AG08395 (cell line): ENCODE measurements around the gene MCCC2.
"Not testable (repeated sequence)": the region's sequence is repeated elsewhere in the genome, so short reads cannot be mapped to it uniquely, and the experiment has no call there.

Experiments
- DNase-seq: peaks from one replicate; pipeline ENCODE4 v3.0.0; 2012; ENCODE audit warnings: mixed read lengths, low spot score

Gene MCCC2

DNA sequence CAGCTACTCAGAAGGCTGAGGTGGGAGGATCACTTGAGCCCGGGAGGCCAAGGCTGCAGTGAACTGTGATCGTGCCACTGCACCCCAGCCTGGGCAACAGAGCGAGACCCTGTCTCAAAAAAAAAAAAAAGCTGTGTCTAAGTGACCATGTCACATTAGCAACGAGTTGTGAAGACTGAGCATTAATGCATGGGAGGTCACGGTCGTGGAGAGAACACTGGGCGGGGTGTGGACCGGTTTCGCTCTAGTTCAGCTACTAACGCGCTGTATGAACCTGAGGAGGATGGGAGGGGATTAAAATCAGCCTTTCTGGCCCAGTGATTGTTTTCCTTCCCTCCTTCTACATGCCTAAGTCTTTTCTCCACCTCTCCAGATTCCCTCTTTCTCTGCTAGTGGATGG is 75.2 kb downstream of the MCCC2 start:
- DNase-seq: no peak

- DNase-seq: no peak
These were observed 76.2 kb downstream of the MCCC2 start for GRCh38 chr5:71663191-71663969.

GRCh38 chr5:71664615-71665014 is 77.5 kb downstream of the MCCC2 start:
- DNase-seq: not testable (repeated sequence)

DNA sequence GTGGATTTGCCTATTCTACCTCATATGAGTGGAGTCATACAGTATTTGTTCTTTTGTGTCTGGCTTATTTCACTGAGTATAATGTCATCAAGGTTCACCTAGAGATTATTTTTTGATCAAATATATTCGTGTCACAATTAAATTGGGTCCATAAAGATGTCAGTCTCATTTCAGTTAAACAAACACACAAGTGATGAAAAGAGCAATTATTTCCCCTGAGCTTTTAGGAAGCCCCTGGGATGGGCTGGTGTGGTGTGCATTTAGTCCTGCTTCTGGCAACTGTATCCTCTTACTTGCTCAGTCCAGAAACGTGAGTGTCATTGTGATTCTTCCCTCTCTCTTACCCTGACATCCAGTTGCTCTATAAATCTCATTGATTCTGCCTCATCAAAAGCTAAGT is 79.2 kb downstream of the MCCC2 start:
- DNase-seq: no peak

GRCh38 chr5:71677977-71678376 is 90.8 kb downstream of the MCCC2 start:
- no peak for DNase-seq

DNA sequence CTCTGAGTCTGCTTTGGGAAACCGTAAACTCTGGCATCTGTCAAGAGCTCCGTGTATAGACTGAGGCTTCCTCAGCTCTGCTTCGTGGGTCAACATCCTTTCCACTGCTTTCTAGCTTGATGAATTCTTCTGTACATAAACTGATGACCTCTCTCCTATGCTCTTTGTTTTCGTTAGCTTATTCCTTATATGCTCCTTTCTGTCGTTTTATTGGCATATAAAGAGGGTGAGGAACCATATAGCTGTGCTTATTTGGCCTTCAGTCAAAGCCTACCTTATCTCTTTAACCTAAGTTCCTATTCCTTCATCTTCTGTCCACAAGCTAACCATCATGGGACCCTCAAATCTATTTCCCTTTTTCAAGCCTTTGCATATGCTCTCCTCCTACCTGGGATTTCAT is 92.6 kb downstream of the MCCC2 start:
- DNase-seq: no peak

DNA sequence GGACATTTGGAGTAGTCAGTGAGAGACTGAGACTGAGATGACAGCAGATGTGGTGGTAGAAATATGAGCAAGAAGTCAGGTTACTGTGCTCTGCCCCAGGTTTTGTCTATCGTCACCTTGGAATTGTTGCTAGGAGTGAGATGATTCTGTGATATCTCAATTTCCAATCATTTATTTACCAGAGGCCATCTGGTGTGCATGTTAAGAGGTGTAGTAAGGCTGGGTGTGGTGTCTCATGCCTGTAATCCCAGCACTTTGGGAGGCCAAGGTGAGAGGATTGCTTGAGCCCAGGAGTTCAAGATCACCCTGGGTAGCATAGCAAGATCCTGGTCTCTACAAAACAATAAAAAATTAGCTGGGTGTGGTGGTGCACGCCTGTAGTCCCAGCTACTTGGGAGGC is 93.4 kb downstream of the MCCC2 start:
- no peak for DNase-seq

DNA sequence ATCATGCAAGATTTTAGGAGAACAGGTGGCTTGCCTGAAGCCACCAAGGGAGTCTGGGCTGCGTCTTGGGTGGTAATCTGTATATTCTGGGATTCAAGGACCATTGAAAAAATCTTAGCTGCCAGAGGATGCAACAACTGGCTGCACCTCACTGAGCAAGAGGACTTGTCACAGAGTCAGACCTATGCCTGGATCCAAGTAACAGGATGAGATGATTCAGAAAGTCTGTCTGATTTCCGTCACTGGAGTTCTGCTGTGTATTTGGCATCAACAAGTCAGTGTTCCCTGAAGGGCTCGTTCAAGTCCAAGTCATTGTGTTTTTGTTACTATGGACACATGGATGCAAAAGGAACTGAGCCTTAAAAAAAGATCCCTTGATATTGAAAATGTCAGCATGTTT is 94.2 kb downstream of the MCCC2 start:
- DNase-seq: no peak

DNA sequence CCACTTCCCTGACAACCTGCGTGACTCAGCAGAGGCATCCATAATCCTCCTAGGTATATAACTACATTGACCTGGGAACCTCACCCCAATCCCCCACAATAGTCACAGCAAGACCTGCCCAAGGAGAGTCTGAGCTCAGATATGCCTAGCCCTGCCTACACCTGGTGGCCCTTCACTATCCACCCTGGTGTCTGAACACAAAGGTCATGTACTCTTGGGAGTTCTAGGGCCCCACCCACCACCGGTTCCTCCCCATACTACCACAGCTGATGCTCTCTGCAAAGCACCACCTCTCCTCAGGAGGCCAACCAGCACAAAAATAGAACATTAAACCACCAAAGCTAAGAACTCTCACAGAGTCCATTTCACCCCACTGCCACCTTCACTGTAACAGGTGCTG is 97.2 kb downstream of the MCCC2 start:
- no peak for DNase-seq

- DNase-seq: no peak
These were observed 106.8 kb downstream of the MCCC2 start for GRCh38 chr5:71693828-71694427.

DNA sequence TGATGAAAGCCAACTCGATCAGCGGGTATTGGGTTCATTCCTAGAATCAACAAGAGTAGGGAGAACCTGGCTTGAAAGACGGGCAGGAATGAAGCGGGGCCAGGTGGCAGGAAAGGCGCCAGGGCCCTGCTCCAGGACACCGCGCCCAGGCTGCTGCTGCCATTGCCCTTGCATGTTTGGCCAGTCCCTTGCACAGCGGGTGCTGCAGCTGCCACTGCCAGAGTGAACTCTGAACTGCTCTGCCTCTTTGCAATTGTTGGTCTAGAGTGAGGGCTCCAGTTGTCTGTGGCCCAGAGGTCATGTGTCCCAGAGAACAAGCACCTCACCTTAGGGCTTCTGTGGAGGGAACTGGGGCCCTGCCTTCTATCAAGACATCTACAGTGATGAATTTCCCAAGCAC is 107.9 kb downstream of the MCCC2 start:
- no peak for DNase-seq

GRCh38 chr5:71695595-71695994 is 108.5 kb downstream of the MCCC2 start:
- no peak for DNase-seq

GRCh38 chr5:71697967-71698366 is 110.8 kb downstream of the MCCC2 start:
- DNase-seq: no peak

GRCh38 chr5:71699233-71699632 is 112.1 kb downstream of the MCCC2 start:
- no peak for DNase-seq

DNA sequence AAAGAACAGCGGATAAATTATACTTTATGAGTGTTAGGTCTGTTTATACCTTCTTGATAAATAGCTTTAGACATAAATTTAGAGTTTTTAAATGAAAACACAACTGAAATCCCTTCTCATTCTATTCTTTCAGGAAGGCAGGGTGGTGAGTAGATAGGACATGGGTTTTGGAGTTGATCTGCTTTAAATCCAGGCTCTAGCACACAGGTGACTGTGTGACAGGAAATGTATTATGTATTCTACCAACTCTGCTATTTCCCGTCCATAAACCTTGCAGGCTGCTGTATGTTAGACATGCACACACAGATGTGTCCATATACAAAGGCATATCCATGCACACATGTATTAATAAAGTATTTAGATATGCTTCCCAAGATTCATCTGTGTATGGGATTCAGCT is 112.6 kb downstream of the MCCC2 start:
- DNase-seq: no peak

DNA sequence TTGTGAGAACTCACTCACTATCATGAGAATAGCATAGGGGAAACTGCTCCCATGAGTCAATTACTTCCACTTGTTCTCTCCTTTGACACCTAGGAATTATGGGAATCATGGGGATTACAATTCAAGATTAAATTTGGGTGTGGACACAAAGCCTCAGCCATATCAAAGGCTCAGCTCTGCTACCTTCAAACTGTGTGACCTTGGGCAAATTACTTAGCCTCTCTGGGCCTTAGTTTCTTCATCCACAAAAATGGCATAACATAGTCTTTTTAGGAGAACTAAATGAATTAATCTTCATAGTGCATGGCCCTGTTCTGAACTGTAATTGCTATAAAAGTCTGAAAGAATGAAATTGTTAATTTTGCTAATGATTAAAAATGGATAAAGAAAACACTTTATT is 113.7 kb downstream of the MCCC2 start:
- DNase-seq: no peak

DNA sequence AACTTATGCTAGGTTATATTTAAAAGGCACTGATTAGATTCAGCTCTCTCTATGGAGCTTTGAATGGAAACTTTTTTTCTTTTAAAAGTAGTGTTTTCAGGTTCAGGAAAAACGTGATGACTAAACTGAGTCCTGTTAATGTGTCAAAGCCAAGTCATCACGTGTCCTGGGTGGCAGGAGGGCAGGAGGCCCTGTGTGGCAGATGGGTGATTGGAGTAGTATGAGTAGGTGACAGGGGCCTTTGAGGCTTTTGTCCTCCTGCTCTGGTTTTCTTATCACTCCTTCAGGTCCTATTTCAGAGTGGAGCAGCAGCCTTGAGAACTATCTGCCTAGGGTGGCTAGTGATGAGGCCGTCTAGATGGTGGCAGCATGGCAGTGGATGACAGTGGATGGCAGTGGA is 114.3 kb downstream of the MCCC2 start:
- DNase-seq: no peak

- no peak for DNase-seq
These were observed 116.8 kb downstream of the MCCC2 start for GRCh38 chr5:71703941-71704340.

DNA sequence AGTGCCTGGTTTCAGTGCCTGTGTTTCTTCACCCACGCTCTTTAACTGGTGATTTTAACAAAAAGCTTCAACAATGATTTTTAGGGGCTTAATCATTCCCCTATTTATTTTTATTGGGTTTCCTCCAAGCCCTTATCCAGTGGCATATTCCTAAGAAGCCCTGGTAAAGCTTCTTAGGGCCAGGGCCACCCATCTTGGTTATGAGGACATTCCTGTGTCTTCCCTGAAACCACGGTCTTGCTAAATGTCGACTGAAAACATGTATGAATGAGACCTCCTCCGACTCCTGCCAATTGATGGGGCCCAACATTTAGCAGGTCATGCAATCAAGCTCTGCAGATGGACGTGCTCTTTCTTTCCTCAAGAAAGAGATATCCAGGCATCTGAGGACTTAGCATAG is 118.3 kb downstream of the MCCC2 start:
- DNase-seq: no peak

DNA sequence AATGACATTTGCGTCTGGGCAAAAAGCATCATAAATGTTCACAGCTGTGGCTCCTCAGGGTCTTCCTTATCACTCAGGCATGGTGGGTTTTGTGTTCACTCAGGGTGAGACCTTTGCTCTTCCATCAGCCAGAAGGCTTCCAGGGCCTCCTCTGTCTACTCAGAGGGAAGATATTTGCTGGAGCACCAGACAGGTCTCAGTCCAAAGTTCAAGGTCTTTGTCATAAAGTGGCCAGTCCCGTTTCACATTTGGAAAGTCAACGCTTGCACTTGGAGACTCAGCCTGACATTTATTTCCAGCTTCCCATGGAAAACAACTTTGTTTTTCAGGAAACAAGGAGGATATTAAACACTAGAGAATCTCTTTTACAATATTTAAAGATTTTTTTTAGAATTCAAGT is 119.8 kb downstream of the MCCC2 start:
- DNase-seq: no peak
